Common myeloid progenitor, CD34-positive (primary cell): Measurements from ENCODE around the gene FBXO42.

ENCODE experiments used
- CTCF ChIA-PET: fragments of 350-600 bp; sonication (Branson Sonifier 250); formaldehyde crosslinking; loops from one replicate; lab custom pipeline; 2021; ENCODE audit warnings: antibody characterized with exemption; lab: Charles Lee
- POLR2A ChIA-PET: fragments of 350-600 bp; sonication (Branson Sonifier 250); formaldehyde crosslinking; loops from one replicate; lab custom pipeline; 2021; ENCODE audit warnings: antibody characterized with exemption; lab: Charles Lee
- DNase-seq, 3 donors: peaks; one replicate each; pipeline versions ENCODE4 v3.0.0 to v3.0.0-alpha.2; 2013
- H3K27ac ChIP-seq, 2 experiments: 1 replicate in 1 of 2; 2 replicates in 1 of 2; pipeline ENCODE4 v1.7.0; 2013; ENCODE audit warnings: inconsistent platforms in 2 of 2, low read length in 2 of 2, mild to moderate bottlenecking in 2 of 2, low read depth in 1 of 2, moderate library complexity in 1 of 2; ENCODE audit not compliant: severe bottlenecking in 2 of 2, insufficient read depth in 1 of 2, poor library complexity in 1 of 2
- H3K27me3 ChIP-seq, 5 experiments: replicated peaks in 2 of 5; 1 replicate in 3 of 5; 2 replicates in 2 of 5; pipeline versions ENCODE4 v1.6.1 to v1.7.0; 2013; ENCODE audit warnings: low read length in 4 of 5, mild to moderate bottlenecking in 2 of 5, moderate library complexity in 2 of 5, inconsistent platforms in 1 of 5; ENCODE audit not compliant: insufficient read depth in 5 of 5, control insufficient read depth in 4 of 5
- H3K36me3 ChIP-seq, 4 experiments: 1 replicate in 2 of 4; 2 replicates in 2 of 4; pipeline versions ENCODE4 v1.6.1 to v1.7.0; 2013; ENCODE audit warnings: low read length in 3 of 4, control low read depth in 1 of 4, mild to moderate bottlenecking in 1 of 4; ENCODE audit not compliant: control insufficient read depth in 4 of 4, insufficient read depth in 4 of 4
- H3K4me1 ChIP-seq, 4 experiments: 1 replicate in 3 of 4; 2 replicates in 1 of 4; pipeline versions ENCODE4 v1.6.1 to v1.7.1; 2013; ENCODE audit warnings: low read length in 3 of 4, mild to moderate bottlenecking in 3 of 4, control low read depth in 1 of 4, inconsistent platforms in 1 of 4, moderate library complexity in 1 of 4; ENCODE audit not compliant: control insufficient read depth in 4 of 4, insufficient read depth in 4 of 4; ENCODE audit errors: control extremely low read depth in 1 of 4
- H3K4me3 ChIP-seq, 7 experiments: 1 replicate in 4 of 7; 2 replicates in 3 of 7; pipeline versions ENCODE4 v1.5.1 to v1.7.0; 2013; ENCODE audit warnings: mild to moderate bottlenecking in 7 of 7, low read length in 6 of 7, moderate library complexity in 6 of 7, inconsistent platforms in 2 of 7, low read depth in 2 of 7, control low read depth in 1 of 7; ENCODE audit not compliant: insufficient read depth in 4 of 7, control insufficient read depth in 1 of 7; ENCODE audit errors: extremely low read depth in 1 of 7
- H3K9me3 ChIP-seq, 5 experiments: 1 replicate in 4 of 5; 2 replicates in 1 of 5; pipeline versions ENCODE4 v1.6.1 to v1.7.1; 2013; ENCODE audit warnings: low read length in 4 of 5, mild to moderate bottlenecking in 2 of 5, inconsistent platforms in 1 of 5, low read depth in 1 of 5, moderate library complexity in 1 of 5; ENCODE audit not compliant: control insufficient read depth in 4 of 5, insufficient read depth in 2 of 5; ENCODE audit errors: control extremely low read depth in 1 of 5
- WGBS: methylation state at CpG from one replicate; pipeline ENCODE4 v1.1.5; 2013; ENCODE audit not compliant: insufficient coverage; 5-methylcytosine and 5-hydroxymethylcytosine counted together

The FBXO42 gene

GRCh38 chr1:16250524-16251251 lies 101.6 kb downstream of the FBXO42 start:
- peaks cover 16 to 62% (median 32%) of the 10 kb centered on the region in 4 experiments for H3K36me3 ChIP-seq
- H3K27ac ChIP-seq, result no peak overlapping the region
- no peak overlapping the region for H3K4me3 ChIP-seq
- no peak for DNase-seq
- H3K27me3 ChIP-seq, result no peaks in the 10 kb centered on the region
- WGBS, result 97% methylated on average over 9 of the region's 15 CpGs
- H3K4me1 ChIP-seq, result peaks cover 26 to 47% (median 40%) of the 10 kb centered on the region in 4 experiments
- CTCF ChIA-PET, result no interaction called here
- H3K9me3 ChIP-seq, result no peaks in the 10 kb centered on the region
- POLR2A ChIA-PET, result no interaction called here

GRCh38 chr1:16249596-16250241 lies 102.6 kb downstream of the FBXO42 start:
- peaks cover 15 to 54% (median 26%) of the 10 kb centered on the region in 4 experiments for H3K36me3 ChIP-seq
- no peaks in the 10 kb centered on the region for H3K27me3 ChIP-seq
- H3K4me3 ChIP-seq, result peak overlapping the region in 2 of 7 experiments; percentile 8 to 23
- ChIA-PET CTCF (interaction anchor here (1.1 to 2.0 kb wide), 4 partner anchors 9 to 172 kb away, joined by 3 to 4 read pairs (median 4); no protein-coding TSS in a partner anchor), POLR2A (interaction anchor here (0.6 kb wide), 1 partner anchor 263 kb away, joined by 4 read pairs; no protein-coding TSS in a partner anchor)
- peak in 1 of 3 donors; percentile 42 for DNase-seq
- no peaks in the 10 kb centered on the region for H3K9me3 ChIP-seq
- 34% methylated on average over 2 of the region's 3 CpGs for WGBS
- H3K27ac ChIP-seq, result peak overlapping the region in 1 of 2 experiments; percentile 72
- H3K4me1 ChIP-seq, result peaks cover 26 to 48% (median 40%) of the 10 kb centered on the region in 4 experiments

GRCh38 chr1:16248603-16249516 lies 103.4 kb downstream of the FBXO42 start:
- CTCF ChIA-PET, result interaction anchor here (1.0 to 2.2 kb wide), 11 partner anchors 10 to 178 kb away, joined by 3 to 10 read pairs (median 4); partner anchors contain the start of gene CPLANE2
- H3K4me3 ChIP-seq, result peak overlapping the region in 3 of 7 experiments; percentile 11 to 57 (median 20)
- H3K27me3 ChIP-seq, result no peaks in the 10 kb centered on the region
- DNase-seq, result peak; percentile 79 to 94 (median 91)
- peaks cover 10 to 46% (median 22%) of the 10 kb centered on the region in 4 experiments for H3K36me3 ChIP-seq
- WGBS, result 2% methylated on average over 5 of the region's 7 CpGs
- peak overlapping the region; percentile 29 to 72 for H3K27ac ChIP-seq
- H3K9me3 ChIP-seq, result no peaks in the 10 kb centered on the region
- H3K4me1 ChIP-seq, result peaks cover 26 to 52% (median 42%) of the 10 kb centered on the region in 4 experiments
- POLR2A ChIA-PET, result interaction anchor here (0.6 to 1.0 kb wide), 2 partner anchors 115 to 262 kb away, joined by 4 read pairs; no protein-coding TSS in a partner anchor

- ChIA-PET CTCF (interaction anchor here (0.5 to 2.2 kb wide), 12 partner anchors 10 to 177 kb away, joined by 3 to 10 read pairs (median 4); partner anchors contain the start of gene CPLANE2), POLR2A (interaction anchor here (1.0 kb wide), 1 partner anchor 116 kb away, joined by 4 read pairs; no protein-coding TSS in a partner anchor)
- H3K27me3 ChIP-seq, result no peaks in the 10 kb centered on the region
- H3K36me3 ChIP-seq, result peaks cover 7 to 39% (median 19%) of the 10 kb centered on the region in 4 experiments
- H3K27ac ChIP-seq, result peak overlapping the region; percentile 29 to 72
- H3K4me3 ChIP-seq, result peak overlapping the region in 1 of 7 experiments; percentile 37
- H3K4me1 ChIP-seq, result peaks cover 26 to 52% (median 42%) of the 10 kb centered on the region in 4 experiments
- WGBS, result 94% methylated on average over 7 of the region's 8 CpGs
- DNase-seq, result peak in 1 of 3 donors; percentile 39
- no peaks in the 10 kb centered on the region for H3K9me3 ChIP-seq
Observed at GRCh38 chr1:16248007-16248436, 104.3 kb downstream of the FBXO42 start.

- POLR2A ChIA-PET, result interaction anchor here (0.6 kb wide), 1 partner anchor 385 kb away, joined by 3 read pairs; no protein-coding TSS in a partner anchor
- no peak for DNase-seq
- CTCF ChIA-PET, result interaction anchor here (0.5 to 2.2 kb wide), 8 partner anchors 9 to 176 kb away, joined by 3 to 10 read pairs (median 4); partner anchors contain the start of gene CPLANE2
- Histone ChIP-seq H3K9me3 (no peaks in the 10 kb centered on the region), H3K27me3 (no peaks in the 10 kb centered on the region), H3K4me3 (no peak overlapping the region), H3K4me1 (peaks cover 26 to 52% (median 42%) of the 10 kb centered on the region in 4 experiments), H3K27ac (peak overlapping the region in 1 of 2 experiments; percentile 2), H3K36me3 (peaks cover 4 to 34% (median 18%) of the 10 kb centered on the region in 4 experiments)
- WGBS, result 71% methylated on average over 1 of the region's 2 CpGs
Observed at GRCh38 chr1:16247441-16247840, 104.8 kb downstream of the FBXO42 start.

GRCh38 chr1:16246961-16247360 lies 105.3 kb downstream of the FBXO42 start:
- H3K4me3 ChIP-seq, result no peak overlapping the region
- POLR2A ChIA-PET, result interaction anchor here (0.6 kb wide), 1 partner anchor 385 kb away, joined by 3 read pairs; no protein-coding TSS in a partner anchor
- 66% methylated on average over 3 of the region's 5 CpGs for WGBS
- H3K36me3 ChIP-seq, result peaks cover 3 to 29% (median 16%) of the 10 kb centered on the region in 4 experiments
- CTCF ChIA-PET, result interaction anchor here (1.0 to 2.2 kb wide), 5 partner anchors 9 to 176 kb away, joined by 3 to 10 read pairs (median 5); partner anchors contain the start of gene CPLANE2
- peak overlapping the region in 1 of 2 experiments; percentile 2 for H3K27ac ChIP-seq
- H3K27me3 ChIP-seq, result no peaks in the 10 kb centered on the region
- H3K4me1 ChIP-seq, result peaks cover 26 to 52% (median 42%) of the 10 kb centered on the region in 4 experiments
- no peaks in the 10 kb centered on the region for H3K9me3 ChIP-seq
- peak in 1 of 3 donors; percentile 24 for DNase-seq
